ENCODE measurements around the gene RPP40. TPM values are rescaled to one million over a fixed set of nuclear protein-coding genes. Genes with fewer than 3 reads are reported as not detected.

RPP40 gene
- total RNA-seq (2022) (22.9 and 34.8 TPM in 2 replicates), Bru-seq, nascent RNA (percentile 58 among the genes with signal in this experiment), BruChase-seq, experiment 1, labeled RNA remaining after a 6-hour chase (percentile 68 among the genes with signal in this experiment), BruChase-seq, experiment 2, labeled RNA remaining after a 2-hour chase (percentile 55 among the genes with signal in this experiment)
- long read RNA-seq, transcript RPP40-202 (8 exons, 1,483 nt), result major isoform, 66 of 107 reads
- long read RNA-seq, transcript RPP40-203 (8 exons, 1,042 nt), result minor isoform, 9 of 107 reads
- long read RNA-seq, transcript RPP40-201 (7 exons, 1,088 nt), result minor isoform, 13 of 107 reads
- long read RNA-seq, transcript RPP40-207 (7 exons, 1,056 nt), result minor isoform, 6 of 107 reads
- long read RNA-seq, partial matches to known transcripts, result 3 of 107 reads
- long read RNA-seq, other reads (novel, unspliced or antisense), result 9 of 107 reads

DNA sequence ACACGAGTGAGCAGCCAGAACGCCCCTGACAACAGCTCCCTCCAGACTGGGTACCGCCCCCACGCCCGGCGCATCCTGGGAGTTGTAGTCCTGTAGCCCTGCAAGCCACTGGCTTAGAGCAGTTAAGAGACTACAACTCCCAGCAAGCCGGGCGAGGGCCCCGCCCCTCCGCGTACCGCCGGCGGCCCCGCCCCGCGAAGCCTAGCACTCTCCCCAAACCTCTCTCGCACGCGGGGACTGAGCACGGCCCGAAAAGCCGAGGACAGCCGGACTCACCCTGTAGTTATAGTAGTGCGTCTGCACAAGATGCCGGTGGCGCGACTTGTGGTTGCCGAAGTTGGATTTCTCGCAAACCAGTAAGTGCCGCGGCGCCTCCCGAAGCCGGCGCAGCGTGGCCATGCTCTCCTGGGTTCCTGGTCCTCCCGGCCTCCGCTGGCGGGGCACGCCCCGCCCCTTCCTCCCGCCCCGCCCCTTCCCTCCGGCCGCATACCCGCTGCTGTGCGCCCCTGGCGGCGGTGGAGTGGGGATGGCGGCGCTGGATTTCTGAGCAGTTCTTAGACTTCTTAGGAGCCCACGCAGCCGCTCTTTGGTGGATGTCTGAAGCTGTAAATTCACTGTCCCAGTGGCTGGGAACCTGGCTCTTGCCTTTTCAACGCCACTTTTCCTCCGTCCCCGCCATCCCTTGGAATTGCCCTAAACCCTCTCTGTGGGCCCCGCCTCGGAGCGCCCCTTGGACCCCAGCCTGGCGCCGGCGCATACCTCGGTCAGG lies at the start of gene RPP40:
Gene RPP40 (minus strand): TSS at position 434 of the 769 bp plus-strand sequence. CDS start 35 bp downstream, at position 399.
- peak; percentile 96 for DNase-seq (ENCODE audit: unreplicated experiment)
- no TSS peak for BruUV-seq (replicated peaks)
- no peaks in the 10 kb centered on the region for H3K4me1 Mint-ChIP-seq (ENCODE audit: insufficient read depth, unreplicated experiment)
- intact Hi-C loops (cut with micrococcal nuclease), result loop anchor here (2.0 kb wide), 1 partner anchor 691 kb away; no protein-coding TSS in a partner anchor
- peaks cover 18% of the 10 kb centered on the region for H3K36me3 Mint-ChIP-seq (ENCODE audit: insufficient read depth, unreplicated experiment)
- TF ChIP-seq, protein P1, sequence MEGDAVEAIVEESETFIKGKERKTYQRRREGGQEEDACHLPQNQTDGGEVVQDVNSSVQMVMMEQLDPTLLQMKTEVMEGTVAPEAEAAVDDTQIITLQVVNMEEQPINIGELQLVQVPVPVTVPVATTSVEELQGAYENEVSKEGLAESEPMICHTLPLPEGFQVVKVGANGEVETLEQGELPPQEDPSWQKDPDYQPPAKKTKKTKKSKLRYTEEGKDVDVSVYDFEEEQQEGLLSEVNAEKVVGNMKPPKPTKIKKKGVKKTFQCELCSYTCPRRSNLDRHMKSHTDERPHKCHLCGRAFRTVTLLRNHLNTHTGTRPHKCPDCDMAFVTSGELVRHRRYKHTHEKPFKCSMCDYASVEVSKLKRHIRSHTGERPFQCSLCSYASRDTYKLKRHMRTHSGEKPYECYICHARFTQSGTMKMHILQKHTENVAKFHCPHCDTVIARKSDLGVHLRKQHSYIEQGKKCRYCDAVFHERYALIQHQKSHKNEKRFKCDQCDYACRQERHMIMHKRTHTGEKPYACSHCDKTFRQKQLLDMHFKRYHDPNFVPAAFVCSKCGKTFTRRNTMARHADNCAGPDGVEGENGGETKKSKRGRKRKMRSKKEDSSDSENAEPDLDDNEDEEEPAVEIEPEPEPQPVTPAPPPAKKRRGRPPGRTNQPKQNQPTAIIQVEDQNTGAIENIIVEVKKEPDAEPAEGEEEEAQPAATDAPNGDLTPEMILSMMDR (IDR thresholded peaks at IDR 0.05; ENCODE audit: unreplicated experiment), result peak; percentile 72
- peak within 1 kb of the TSS; percentile 92 for H3K4me3 Mint-ChIP-seq (ENCODE audit: unreplicated experiment)
- ChIA-PET POLR2A (interaction anchor here (0.6 to 1.0 kb wide), 4 partner anchors 8 to 688 kb away, joined by 3 to 5 read pairs (median 3); no protein-coding TSS in a partner anchor), CTCF (interaction anchor here (0.6 to 1.3 kb wide), 9 partner anchors 9 to 957 kb away, joined by 3 to 6 read pairs (median 4); no protein-coding TSS in a partner anchor)
- no peaks in the 10 kb centered on the region for H3K9me3 Mint-ChIP-seq (ENCODE audit: unreplicated experiment)
- H3K27me3 Mint-ChIP-seq (ENCODE audit: insufficient read depth, unreplicated experiment), result no peaks in the 10 kb centered on the region
- peak within 1 kb of the TSS; percentile 88 for H3K27ac Mint-ChIP-seq (ENCODE audit: low read depth, unreplicated experiment)

DNA sequence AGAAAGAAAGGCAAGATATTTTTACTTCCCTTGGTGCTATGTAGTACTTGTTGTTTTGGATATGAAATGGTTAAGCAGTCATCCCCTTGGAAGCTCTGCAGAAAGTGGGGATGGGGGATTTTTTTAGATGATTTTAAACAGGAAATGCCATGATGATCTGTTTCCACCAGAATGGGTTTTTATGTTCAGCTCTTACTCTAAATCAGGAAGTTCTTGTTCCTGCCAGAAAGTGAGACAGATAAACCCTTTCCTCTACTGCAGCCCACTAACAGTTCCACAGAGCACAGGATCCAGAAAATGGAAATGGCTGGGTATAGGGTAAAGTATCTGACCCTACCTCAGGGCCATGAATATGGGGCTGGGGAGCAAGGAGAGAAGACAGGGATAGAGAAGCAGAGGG lies 49.2 kb upstream of the RPP40 start:
- no peaks in the 10 kb centered on the region for H3K36me3 Mint-ChIP-seq (ENCODE audit: insufficient read depth, unreplicated experiment)
- H3K9me3 Mint-ChIP-seq (ENCODE audit: unreplicated experiment), result peaks cover 23% of the 10 kb centered on the region
- no peak for DNase-seq (ENCODE audit: unreplicated experiment)
- TF ChIP-seq, protein P1 (IDR thresholded peaks at IDR 0.05; ENCODE audit: unreplicated experiment), result no peak
- peaks cover 6% of the 10 kb centered on the region for H3K4me1 Mint-ChIP-seq (ENCODE audit: insufficient read depth, unreplicated experiment)
- no peaks in the 10 kb centered on the region for H3K27me3 Mint-ChIP-seq (ENCODE audit: insufficient read depth, unreplicated experiment)
- H3K4me3 Mint-ChIP-seq (ENCODE audit: unreplicated experiment), result no peak overlapping the region
- ChIA-PET CTCF (no interaction called here), POLR2A (interaction anchor here (1.8 kb wide), 1 partner anchor 12 kb away, joined by 5 read pairs; no protein-coding TSS in a partner anchor)
- BruUV-seq (replicated peaks), result no TSS peak
- H3K27ac Mint-ChIP-seq (ENCODE audit: low read depth, unreplicated experiment), result no peak overlapping the region
- intact Hi-C loops (cut with micrococcal nuclease), result loop anchor here (10.0 kb wide), 1 partner anchor 322 kb away; no protein-coding TSS in a partner anchor

- ChIA-PET CTCF (interaction anchor here (1.1 kb wide), 1 partner anchor 15 kb away, joined by 3 read pairs; no protein-coding TSS in a partner anchor), POLR2A (no interaction called here)
- Mint-ChIP-seq H3K36me3 (ENCODE audit: insufficient read depth, unreplicated experiment) (no peaks in the 10 kb centered on the region), H3K4me1 (ENCODE audit: insufficient read depth, unreplicated experiment) (peaks cover 6% of the 10 kb centered on the region), H3K9me3 (ENCODE audit: unreplicated experiment) (peaks cover 23% of the 10 kb centered on the region), H3K4me3 (ENCODE audit: unreplicated experiment) (no peak overlapping the region), H3K27me3 (ENCODE audit: insufficient read depth, unreplicated experiment) (no peaks in the 10 kb centered on the region), H3K27ac (ENCODE audit: low read depth, unreplicated experiment) (no peak overlapping the region)
- BruUV-seq (replicated peaks), result no TSS peak
- intact Hi-C loops (cut with micrococcal nuclease), result loop anchor here (10.0 kb wide), 1 partner anchor 323 kb away; no protein-coding TSS in a partner anchor
- TF ChIP-seq, protein P1 (IDR thresholded peaks at IDR 0.05; ENCODE audit: unreplicated experiment), result no peak
- no peak for DNase-seq (ENCODE audit: unreplicated experiment)
Measured at GRCh38 chr6:5051394-5051793, 47.6 kb upstream of the RPP40 start.

Data from MCF 10A (cell line).